Peyer's patch (tissue), 4 donors: ENCODE measurements around the gene MB21D2.

Source experiments
- CTCF ChIP-seq, 6 experiments: fragments of 450-650 bp in 4 of 6; fragments of 200-600 bp in 2 of 6; sonication (generic) in 1 of 6; IDR thresholded peaks; one replicate each; pipeline ENCODE4 v1.5.1; 2017 to 2019; ENCODE audit warnings: antibody characterized with exemption in 6 of 6, mild to moderate bottlenecking in 3 of 6, moderate library complexity in 1 of 6
- POLR2A ChIP-seq, 2 donors: fragments of 450-650 bp; IDR thresholded peaks; one replicate each; pipeline ENCODE4 v1.5.1; 2017; ENCODE audit warnings: antibody characterized with exemption in 2 of 2, mild to moderate bottlenecking in 2 of 2, moderate library complexity in 2 of 2

DNA sequence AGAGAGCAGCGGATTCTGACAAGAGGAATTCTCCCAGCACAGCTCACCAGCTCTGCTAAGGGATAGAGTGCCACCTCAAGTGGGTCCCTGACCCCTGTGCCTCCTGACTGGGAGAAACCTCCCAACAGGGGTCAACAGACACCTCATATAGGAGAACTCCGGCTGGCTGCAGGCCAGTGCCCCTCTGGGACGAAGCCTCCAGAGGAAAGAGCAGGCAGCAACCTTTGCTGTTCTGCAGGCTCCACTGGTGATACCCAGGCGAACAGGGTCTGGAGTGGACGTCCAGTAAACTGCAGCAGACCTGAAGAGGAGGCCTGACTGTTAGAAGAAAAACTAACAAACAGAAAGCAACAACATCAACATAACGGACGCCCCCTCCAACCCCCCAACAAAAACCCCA is 159.0 kb downstream of the MB21D2 start:
- TF ChIP-seq CTCF (IDR thresholded peaks at IDR 0.05) (no peak), POLR2A (IDR thresholded peaks at IDR 0.05) (no peak)
